DOHH2 (cell line): Measurements from ENCODE around the gene GGCT.

Experiments used
- H3F3A ChIP-seq: fragments of 200-600 bp; sonication (generic), shearing (Covaris generic); 2 replicates; pipeline ENCODE4 v1.6.0; 2016; ENCODE audit warnings: antibody characterized with exemption, mild to moderate bottlenecking; ENCODE audit not compliant: control insufficient read depth, insufficient read depth
- H3K27ac ChIP-seq: fragments of 200-600 bp; sonication (generic); 2 replicates; pipeline ENCODE4 v1.5.1; 2014; ENCODE audit warnings: low read depth, mild to moderate bottlenecking, low read length, moderate library complexity
- H3K27me3 ChIP-seq: fragments of 200-600 bp; sonication (generic); 2 replicates; pipeline ENCODE4 v1.6.1; 2014; ENCODE audit warnings: mild to moderate bottlenecking, low read length, mixed read lengths; ENCODE audit not compliant: control insufficient read depth
- H3K36me3 ChIP-seq: fragments of 200-600 bp; sonication (generic); 2 replicates; pipeline ENCODE4 v1.6.1; 2014; ENCODE audit warnings: mild to moderate bottlenecking, low read length, moderate library complexity, mixed read lengths; ENCODE audit not compliant: control insufficient read depth
- H3K4me1 ChIP-seq: fragments of 200-600 bp; sonication (generic); 2 replicates; pipeline ENCODE4 v1.6.1; 2014; ENCODE audit warnings: mild to moderate bottlenecking, low read length, mixed read lengths; ENCODE audit not compliant: control insufficient read depth
- H3K4me2 ChIP-seq: fragments of 200-600 bp; sonication (generic); 2 replicates; pipeline ENCODE4 v1.6.0; 2014; ENCODE audit warnings: mild to moderate bottlenecking, low read length, moderate library complexity
- H3K4me3 ChIP-seq: fragments of 200-600 bp; sonication (generic); 2 replicates; pipeline ENCODE4 v1.5.1; 2014; ENCODE audit warnings: mild to moderate bottlenecking, low read length, mixed read lengths
- H3K79me2 ChIP-seq: fragments of 200-600 bp; sonication (generic); 2 replicates; pipeline ENCODE4 v1.6.1; 2014; ENCODE audit warnings: mild to moderate bottlenecking, low read length, mixed read lengths; ENCODE audit not compliant: control insufficient read depth
- H3K9me2 ChIP-seq: fragments of 200-600 bp; sonication (generic); replicated peaks from 2 replicates; pipeline ENCODE4 v1.6.1; 2014; ENCODE audit warnings: mild to moderate bottlenecking, low read length, mixed read lengths; ENCODE audit not compliant: control insufficient read depth
- H3K9me3 ChIP-seq: fragments of 200-600 bp; sonication (generic); 2 replicates; pipeline ENCODE4 v1.6.1; 2014; ENCODE audit warnings: antibody characterized with exemption, low read length, mixed read lengths; ENCODE audit not compliant: control insufficient read depth, insufficient read depth
- H4K20me1 ChIP-seq: fragments of 200-600 bp; sonication (generic); 2 replicates; pipeline ENCODE4 v1.6.0; 2014; ENCODE audit warnings: low read depth, mild to moderate bottlenecking, antibody characterized with exemption, low read length, moderate library complexity; ENCODE audit not compliant: control insufficient read depth, insufficient read depth
- CTCF ChIP-seq: fragments of 200-600 bp; sonication (generic); IDR thresholded peaks from one replicate; pipeline ENCODE4 v1.5.1; 2014; ENCODE audit warnings: antibody characterized with exemption, mild to moderate bottlenecking, low read depth, low read length; ENCODE audit not compliant: poor library complexity, severe bottlenecking
- EZH2phosphoT487 ChIP-seq: fragments of 200-600 bp; sonication (generic); IDR thresholded peaks from 2 replicates; pipeline ENCODE4 v1.6.1; 2017; ENCODE audit warnings: borderline replicate concordance, mild to moderate bottlenecking, antibody characterized with exemption, low read length, moderate library complexity, mixed read lengths

GGCT gene

GRCh38 chr7:30478349-30479201, 26.1 kb downstream of the GGCT start, which contains the start of gene NOD1:
Gene NOD1 (minus strand): TSS chr7:30478784. CDS start chr7:30456921, 21,863 bp downstream.
- 0 out of 2 replicates have a peak, but pooled peaks cover 3% of the 10 kb centered on the region for H3K27me3 ChIP-seq
- no peaks in the 10 kb centered on the region for H3K79me2 ChIP-seq
- no peaks in the 10 kb centered on the region for H3F3A ChIP-seq
- TF ChIP-seq CTCF (no peak), EZH2phosphoT487 (no peak)
- H3K9me3 ChIP-seq, result no peaks in the 10 kb centered on the region
- no peaks in the 10 kb centered on the region for H4K20me1 ChIP-seq
- no peaks in the 10 kb centered on the region for H3K9me2 ChIP-seq
- peaks cover 54% of the 10 kb centered on the region for H3K4me1 ChIP-seq
- no peak within 1 kb of the TSS for H3K27ac ChIP-seq
- peak within 1 kb of the TSS; percentile 91 for H3K4me2 ChIP-seq
- H3K36me3 ChIP-seq, result no peaks in the 10 kb centered on the region
- H3K4me3 ChIP-seq, result peak within 1 kb of the TSS; percentile 74

- Histone ChIP-seq H3K4me3 (no peak overlapping the region), H3K4me1 (peaks cover 68% of the 10 kb centered on the region), H3K9me2 (no peaks in the 10 kb centered on the region), H3K27ac (no peak overlapping the region), H3K9me3 (no peaks in the 10 kb centered on the region), H3F3A (no peaks in the 10 kb centered on the region), H3K27me3 (0 out of 2 replicates have a peak, but pooled peaks cover 3% of the 10 kb centered on the region), H3K4me2 (peak overlapping the region; percentile 3; the same call in 1 of the 2 replicates), H4K20me1 (no peaks in the 10 kb centered on the region), H3K79me2 (no peaks in the 10 kb centered on the region), H3K36me3 (no peaks in the 10 kb centered on the region)
- TF ChIP-seq EZH2phosphoT487, result no peak
These were observed 28.0 kb downstream of the GGCT start for GRCh38 chr7:30476459-30477145.

GRCh38 chr7:30475580-30475979, 29.0 kb downstream of the GGCT start:
- Histone ChIP-seq H3K36me3 (no peaks in the 10 kb centered on the region), H3K4me1 (peaks cover 74% of the 10 kb centered on the region), H3F3A (no peaks in the 10 kb centered on the region), H3K27ac (no peak overlapping the region), H3K4me3 (no peak overlapping the region), H3K27me3 (0 out of 2 replicates have a peak, but pooled peaks cover 3% of the 10 kb centered on the region), H3K9me3 (no peaks in the 10 kb centered on the region), H4K20me1 (no peaks in the 10 kb centered on the region), H3K4me2 (peak overlapping the region; percentile 16), H3K9me2 (no peaks in the 10 kb centered on the region), H3K79me2 (no peaks in the 10 kb centered on the region)
- TF ChIP-seq CTCF (no peak), EZH2phosphoT487 (no peak)
